ENCODE results near the gene CHD2.

- TF ChIP-seq CTCF (IDR thresholded peaks at IDR 0.05 in 4 of 5, conservative IDR thresholded peaks at IDR 0.05 in 1 of 5) (no peak), POLR2A (IDR thresholded peaks at IDR 0.05) (no peak)
These were observed 112.7 kb downstream of the CHD2 start for GRCh38 chr15:93012786-93013185.
